NT2/D1 (cell line): ENCODE results near the gene CLEC2A.

Experiments used
- SUZ12 ChIP-seq: IDR thresholded peaks from 2 replicates; pipeline ENCODE4 v1.6.1; 2011; ENCODE audit not compliant: insufficient read length, insufficient read depth; ENCODE audit errors: extremely low read depth
- YY1 ChIP-seq: IDR thresholded peaks from 2 replicates; pipeline ENCODE4 v1.6.1; 2011; ENCODE audit not compliant: insufficient read length, insufficient read depth
- ZNF274 ChIP-seq: IDR thresholded peaks from 2 replicates; pipeline ENCODE4 v1.6.1; 2011; ENCODE audit warnings: mild to moderate bottlenecking, low read depth, low read length

GRCh38 chr12:9933958-9934357, 1.8 kb upstream of the CLEC2A start:
- TF ChIP-seq YY1 (no peak), ZNF274 (no peak), SUZ12 (no peak)
